HT-29 (cell line): ENCODE measurements around the gene GPBAR1. TPM values are rescaled to one million over a fixed set of nuclear protein-coding genes. Genes with fewer than 3 reads are reported as not detected.
A peak's percentile ranks its signal among the peaks of the same experiment; 100 is the strongest.

Experiments used
- DNase-seq: peaks from one replicate; pipeline ENCODE4 v3.0.0-alpha.2; 2015; ENCODE audit warnings: low spot score
- total RNA-seq: library from RNA; depleted of rRNA; stranded (reverse); fragments of >200 nt; shearing (Covaris generic); gene quantifications from 2 replicates; pipeline ENCODE4 v1.2.3, GENCODE V29; 2014

Gene GPBAR1
- total RNA-seq, 1 experiment from 2014 or later: 0.56 TPM

DNA sequence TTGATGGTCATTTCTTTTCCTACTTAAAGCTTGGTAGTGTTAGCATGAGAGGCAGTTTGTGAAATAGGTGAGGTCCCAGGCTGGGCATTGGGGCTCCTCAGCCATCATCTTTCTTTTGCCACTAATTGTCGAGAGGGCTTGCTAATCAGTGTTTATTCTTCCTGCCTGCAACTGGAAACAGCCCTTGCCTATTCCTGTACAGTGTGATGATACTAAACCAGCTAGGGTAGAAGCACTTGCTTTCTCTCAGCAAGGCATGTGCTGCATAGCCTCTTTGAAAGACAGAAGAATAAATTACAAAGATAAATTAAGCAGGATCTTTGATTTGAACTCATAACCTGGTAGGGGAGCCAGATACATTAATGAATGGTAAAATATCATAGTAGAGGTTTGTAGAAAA is 16.6 kb upstream of the GPBAR1 start:
- no peak for DNase-seq

GRCh38 chr2:218244665-218245064 is 16.1 kb upstream of the GPBAR1 start:
- DNase-seq: no peak

GRCh38 chr2:218245214-218245613 is 15.6 kb upstream of the GPBAR1 start:
- DNase-seq: no peak

DNA sequence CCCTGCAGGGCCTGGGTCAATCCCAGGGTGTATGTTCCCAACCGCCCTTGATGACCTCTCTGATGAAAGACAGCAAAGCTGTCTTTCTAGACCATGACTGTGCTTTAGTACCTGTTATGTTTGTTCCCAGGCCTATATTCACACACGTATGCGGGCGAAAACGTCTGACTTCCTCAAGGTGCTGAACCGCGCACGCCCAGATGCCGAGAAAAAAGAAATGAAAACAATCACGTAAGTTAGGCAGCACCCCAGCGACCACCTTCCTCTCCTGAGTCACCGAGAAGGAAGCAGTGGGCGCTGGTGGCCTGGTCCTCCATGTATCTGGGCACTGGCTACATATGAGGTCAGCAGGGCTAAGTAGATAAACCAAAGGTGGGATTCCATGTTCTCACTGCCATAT is 11.1 kb upstream of the GPBAR1 start:
- no peak for DNase-seq

- no peak for DNase-seq
These were observed 8.1 kb upstream of the GPBAR1 start for GRCh38 chr2:218252509-218253231.

- no peak for DNase-seq
These were observed 7.6 kb upstream of the GPBAR1 start for GRCh38 chr2:218253232-218253625.

GRCh38 chr2:218255446-218255845 is 5.4 kb upstream of the GPBAR1 start:
- DNase-seq: no peak

DNA sequence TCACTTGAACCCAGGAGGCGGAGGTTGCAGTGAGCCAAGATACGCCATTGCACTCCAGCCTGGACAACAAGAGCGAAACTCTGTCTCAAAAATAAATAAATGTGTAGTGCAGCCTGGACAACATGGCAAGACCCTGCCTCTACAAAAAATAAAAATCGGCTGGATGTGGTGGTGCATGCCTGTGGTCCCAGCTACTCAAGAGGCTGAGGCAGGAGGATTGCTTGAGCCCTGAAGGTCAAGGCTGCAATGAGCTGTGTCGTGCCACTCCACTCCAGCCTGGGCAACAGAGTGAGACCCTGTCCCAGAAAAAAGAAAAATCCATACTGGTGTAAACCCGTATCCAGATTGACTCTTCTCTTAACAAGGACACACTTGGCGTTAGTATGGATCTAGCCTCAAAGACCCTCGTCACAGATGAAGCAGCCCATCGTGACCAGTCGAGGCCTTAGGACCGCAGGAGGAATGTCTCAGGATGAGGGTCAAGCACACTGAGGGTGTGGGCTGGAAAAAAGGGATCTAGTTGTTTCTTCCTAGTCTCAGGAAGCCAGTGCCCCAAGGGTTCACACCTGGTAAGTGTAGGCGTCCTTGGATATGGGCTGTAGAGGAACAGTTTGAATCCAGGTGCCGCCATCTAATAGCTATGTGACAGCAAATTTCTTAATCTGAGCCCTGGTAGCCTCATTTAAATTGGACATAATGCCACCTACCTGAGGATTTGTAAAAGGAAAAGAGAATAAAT is 4.0 kb upstream of the GPBAR1 start:
- DNase-seq: no peak

- DNase-seq: peak; percentile 37
These were observed 3.3 kb upstream of the GPBAR1 start for GRCh38 chr2:218257390-218257981.

- no peak for DNase-seq
These were observed 1.5 kb upstream of the GPBAR1 start for GRCh38 chr2:218259099-218259961.

DNA sequence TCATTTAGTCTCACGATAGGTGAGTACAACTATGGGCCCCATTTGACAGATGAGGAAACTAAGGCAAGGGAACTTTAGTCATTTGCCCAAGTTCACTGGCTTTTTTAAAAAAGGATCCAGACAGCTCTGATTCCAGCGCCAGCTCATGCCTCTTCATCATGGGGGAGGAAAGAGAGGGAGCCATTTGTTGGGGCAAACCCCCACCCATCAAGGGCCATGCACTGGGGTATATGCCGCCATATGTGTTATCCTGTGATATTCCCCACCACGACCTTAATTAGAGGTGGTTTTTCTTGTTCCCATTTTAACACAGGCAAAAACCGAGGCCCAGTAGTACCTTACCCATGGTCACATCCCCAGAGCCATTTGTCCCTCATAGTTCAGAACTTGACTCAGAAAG is 649 bp upstream of the GPBAR1 start:
- DNase-seq: no peak

DNA sequence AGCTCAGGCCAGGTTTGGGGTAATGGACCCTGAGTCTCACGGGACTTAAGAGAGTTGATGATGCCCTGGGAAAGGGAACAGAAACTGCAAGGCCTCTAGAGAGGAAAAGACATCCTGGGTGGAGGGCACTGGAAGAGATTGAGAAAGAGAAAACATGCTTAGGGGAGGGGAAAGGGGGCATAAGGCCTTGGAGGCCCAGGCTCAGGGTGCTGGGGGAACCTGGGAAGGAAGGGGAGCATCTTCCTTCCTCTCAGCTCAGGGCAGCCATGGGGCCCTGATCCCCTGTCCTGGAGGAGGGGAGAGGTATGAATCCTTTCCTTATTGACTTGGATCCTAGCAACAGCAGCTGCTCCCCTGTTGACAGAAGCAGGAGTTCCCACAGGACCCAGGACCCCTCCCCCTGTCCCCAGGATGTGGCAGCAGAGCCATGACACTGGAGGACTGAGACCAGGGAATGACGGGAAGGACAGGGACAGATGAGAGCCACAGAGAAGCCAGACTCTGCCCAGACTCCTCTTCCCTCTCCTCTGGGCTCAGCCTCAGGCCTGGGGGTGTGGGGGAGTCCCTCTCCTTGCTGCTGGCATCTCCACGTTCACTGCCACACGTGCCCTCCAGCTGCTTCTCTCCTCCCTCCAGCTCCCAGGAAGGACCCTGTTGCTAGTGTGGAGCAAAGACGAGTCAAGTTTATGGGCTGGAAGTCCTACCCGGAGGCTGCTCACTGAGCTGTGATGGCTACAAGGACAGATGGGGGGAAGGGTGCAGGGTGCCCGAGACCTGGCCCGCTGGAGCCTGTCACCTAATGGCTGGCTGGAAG is 815 bp downstream of the GPBAR1 start:
- DNase-seq: no peak

DNA sequence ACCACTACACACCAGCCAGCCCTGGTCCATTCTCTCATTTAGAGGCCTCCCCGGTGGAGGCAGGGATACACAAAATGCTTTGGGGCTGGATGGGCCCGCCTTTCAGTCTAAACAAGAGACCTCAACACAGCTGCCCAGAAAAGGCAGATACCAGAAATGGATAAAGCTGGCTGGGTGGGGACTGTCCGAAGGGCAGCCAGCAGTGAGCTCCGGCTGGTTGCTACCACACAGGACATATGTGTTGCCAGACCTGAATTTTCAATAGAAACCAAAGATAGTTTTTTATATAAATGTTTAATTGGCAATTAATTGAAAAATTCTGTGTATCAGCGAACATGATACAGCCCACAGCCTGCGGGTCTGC is 1.4 kb downstream of the GPBAR1 start:
- DNase-seq: no peak

DNA sequence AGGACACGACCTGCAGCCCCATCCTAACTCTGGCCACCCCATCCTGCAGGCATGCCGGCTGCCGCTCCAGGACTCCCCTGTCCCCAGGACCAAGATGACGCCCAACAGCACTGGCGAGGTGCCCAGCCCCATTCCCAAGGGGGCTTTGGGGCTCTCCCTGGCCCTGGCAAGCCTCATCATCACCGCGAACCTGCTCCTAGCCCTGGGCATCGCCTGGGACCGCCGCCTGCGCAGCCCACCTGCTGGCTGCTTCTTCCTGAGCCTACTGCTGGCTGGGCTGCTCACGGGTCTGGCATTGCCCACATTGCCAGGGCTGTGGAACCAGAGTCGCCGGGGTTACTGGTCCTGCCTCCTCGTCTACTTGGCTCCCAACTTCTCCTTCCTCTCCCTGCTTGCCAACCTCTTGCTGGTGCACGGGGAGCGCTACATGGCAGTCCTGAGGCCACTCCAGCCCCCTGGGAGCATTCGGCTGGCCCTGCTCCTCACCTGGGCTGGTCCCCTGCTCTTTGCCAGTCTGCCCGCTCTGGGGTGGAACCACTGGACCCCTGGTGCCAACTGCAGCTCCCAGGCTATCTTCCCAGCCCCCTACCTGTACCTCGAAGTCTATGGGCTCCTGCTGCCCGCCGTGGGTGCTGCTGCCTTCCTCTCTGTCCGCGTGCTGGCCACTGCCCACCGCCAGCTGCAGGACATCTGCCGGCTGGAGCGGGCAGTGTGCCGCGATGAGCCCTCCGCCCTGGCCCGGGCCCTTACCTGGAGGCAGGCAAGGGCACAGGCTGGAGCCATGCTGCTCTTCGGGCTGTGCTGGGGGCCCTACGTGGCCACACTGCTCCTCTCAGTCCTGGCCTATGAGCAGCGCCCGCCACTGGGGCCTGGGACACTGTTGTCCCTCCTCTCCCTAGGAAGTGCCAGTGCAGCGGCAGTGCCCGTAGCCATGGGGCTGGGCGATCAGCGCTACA is 2.1 kb downstream of the GPBAR1 start:
- DNase-seq: no peak

GRCh38 chr2:218263817-218264641 is 3.2 kb downstream of the GPBAR1 start:
- DNase-seq: no peak

DNA sequence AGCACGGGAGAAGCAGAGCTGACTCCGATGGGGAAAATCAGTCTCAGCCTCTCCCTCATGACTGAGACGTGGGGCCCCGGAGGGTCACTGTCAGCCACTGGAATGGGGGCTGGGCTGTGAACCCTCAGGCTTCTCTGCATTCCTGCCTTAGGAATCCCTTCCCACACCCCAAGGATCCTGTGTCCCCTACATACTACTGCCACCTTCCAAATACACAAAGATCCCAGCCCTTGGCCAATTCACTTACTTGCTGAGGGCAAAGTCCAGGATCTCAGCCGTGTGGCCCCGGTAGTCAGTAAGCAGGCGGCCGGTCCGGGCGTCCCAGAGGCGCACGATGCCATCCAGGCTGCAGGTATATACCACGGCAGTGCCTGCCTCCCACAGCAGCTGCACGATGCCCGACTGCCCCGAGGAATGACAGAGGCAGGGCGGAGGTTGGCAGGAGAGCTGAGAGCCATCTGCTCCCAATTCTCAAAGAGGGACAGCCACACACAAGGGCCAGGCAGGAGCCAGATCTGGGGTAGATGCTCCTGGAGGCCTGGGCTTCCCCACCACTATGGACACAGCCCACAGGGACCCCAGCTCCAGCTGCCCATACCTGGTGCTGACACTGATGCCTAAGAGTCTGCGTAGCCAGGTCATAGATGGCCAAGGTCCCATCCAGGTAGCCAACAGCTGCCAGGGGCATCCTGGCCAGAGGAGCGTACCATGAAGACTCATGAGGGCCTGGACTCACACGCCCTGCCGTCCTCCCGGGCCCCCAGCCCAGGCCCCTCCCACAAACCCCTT is 4.2 kb downstream of the GPBAR1 start:
- DNase-seq: no peak

DNA sequence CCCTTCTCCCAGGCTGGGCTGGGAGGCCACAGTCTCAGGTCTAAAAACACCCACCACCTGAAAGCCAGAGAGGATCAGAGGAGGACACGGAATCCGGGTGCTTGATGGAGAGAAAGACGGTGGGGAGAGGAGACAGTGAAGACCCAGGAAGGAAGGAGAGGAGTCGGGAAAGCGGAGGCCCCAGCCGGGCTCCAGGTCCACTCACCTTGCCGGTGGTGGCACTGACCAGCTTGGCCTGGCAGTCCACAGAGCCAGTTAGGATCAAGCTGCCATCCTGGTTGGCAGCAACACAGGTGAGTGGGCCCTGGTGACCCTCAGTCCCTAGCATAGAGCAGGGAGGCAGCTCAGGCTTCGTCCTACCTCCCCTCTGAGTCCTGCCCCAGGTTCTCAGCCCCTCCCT is 4.8 kb downstream of the GPBAR1 start:
- no peak for DNase-seq

DNA sequence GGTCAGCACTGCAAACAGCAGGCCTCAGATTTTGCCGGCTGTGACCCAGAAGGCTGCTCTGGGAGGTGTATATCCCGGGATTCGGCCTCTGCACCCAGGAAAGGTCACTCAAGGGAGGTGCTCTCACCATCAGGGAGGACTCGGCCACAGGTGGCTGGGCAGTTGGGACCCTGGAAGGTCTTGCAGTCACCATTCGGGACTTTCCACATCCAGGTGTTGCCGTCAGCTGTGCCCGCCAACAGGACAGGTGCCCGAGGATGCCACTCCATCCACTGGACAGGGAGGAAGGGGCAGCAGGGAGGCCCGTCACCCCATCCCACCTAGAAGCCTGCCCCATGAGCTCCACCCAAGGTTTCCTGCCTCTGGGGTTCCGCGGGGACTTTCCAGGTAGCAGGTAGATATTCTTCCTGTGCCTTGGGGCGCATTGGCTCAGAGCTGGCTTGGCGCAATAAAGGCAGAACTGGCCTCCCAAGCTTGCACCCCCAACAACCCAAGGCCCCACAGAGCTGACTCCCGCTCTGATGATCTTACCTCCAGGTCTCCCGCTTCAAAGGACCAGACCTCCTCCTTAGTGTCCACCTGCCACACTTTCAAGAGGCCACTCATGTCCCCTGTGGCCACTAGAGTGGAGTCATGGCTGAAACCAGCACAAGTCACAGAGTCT is 5.6 kb downstream of the GPBAR1 start:
- DNase-seq: no peak
